K562 (cell line): Measurements from ENCODE around the gene GATA5. TPM values are rescaled to one million over a fixed set of nuclear protein-coding genes. Genes with fewer than 3 reads are reported as not detected.

ENCODE experiments used
- ATAC-seq: fragments of 200-7000 bp; cut with Tn5 transposase; 3 replicates; pipeline ENCODE4 v1.9.1; 2020; ENCODE audit warnings: moderate library complexity
- BruUV-seq: library from RNA; stranded (reverse); fragments of 400-500 nt; replicated peaks from 2 replicates; lab custom pipeline; 2021; lab: Mats Ljungman, UMichigan
- CTCF ChIA-PET: fragments of 300-600 bp; formaldehyde crosslinking; extraction: SDS; loops from one replicate; lab custom pipeline; 2021; ENCODE audit warnings: low intra/inter-chr PET ratio; lab: Yijun Ruan, JAX
- POLR2A ChIA-PET: fragments of 300-600, 350-650 bp; sonication (Branson Sonifier 250); formaldehyde crosslinking; extraction: SDS; loops from one replicate; lab custom pipeline; 2021; ENCODE audit warnings: antibody characterized with exemption, inconsistent platforms; lab: Yijun Ruan, JAX
- DNase-seq, 4 experiments: peaks; one replicate each; pipeline versions ENCODE4 v3.0.0 to v3.0.0-alpha.2; 2011 to 2018; ENCODE audit warnings: low spot score in 3 of 4, mixed read lengths in 3 of 4; ENCODE audit errors: extremely low read depth in 1 of 4
- FAIRE-seq: peaks from 2 replicates; lab custom pipeline; 2011; peaks lifted over from hg19 to GRCh38; lab: Jason Lieb, UNC
- H2AFZ ChIP-seq: 2 replicates; pipeline ENCODE4 v1.6.0; 2011; ENCODE audit warnings: low read depth, low read length, control low read depth, inconsistent platforms
- H3K27ac ChIP-seq: fragments of 200-600 bp; 3 replicates; pipeline ENCODE4 v1.8.0; 2011; ENCODE audit warnings: low read depth, mild to moderate bottlenecking, control low read depth, inconsistent platforms, low read length, moderate library complexity, mixed read lengths; ENCODE audit errors: extremely low read depth
- H3K27me3 ChIP-seq, 2 experiments: fragments of 300-600 bp in 1 of 2; 2 replicates in 1 of 2; 3 replicates in 1 of 2; pipeline versions ENCODE4 v1.6.0 to v1.8.0; 2011; ENCODE audit warnings: inconsistent platforms in 2 of 2, low read length in 2 of 2, mild to moderate bottlenecking in 1 of 2, mixed read lengths in 1 of 2, moderate library complexity in 1 of 2; ENCODE audit not compliant: control insufficient read depth in 2 of 2, insufficient read depth in 2 of 2
- H3K36me3 ChIP-seq: fragments of 300-600 bp; 3 replicates; pipeline ENCODE4 v1.8.0; 2011; ENCODE audit warnings: mild to moderate bottlenecking, low read length, inconsistent platforms; ENCODE audit not compliant: control insufficient read depth, insufficient read depth
- H3K4me1 ChIP-seq, 2 experiments: fragments of 200-600 bp in 1 of 2; replicated peaks in 1 of 2; 2 replicates in 1 of 2; 3 replicates in 1 of 2; pipeline versions ENCODE4 v1.5.1 to v1.8.0; 2011; ENCODE audit warnings: inconsistent platforms in 2 of 2, low read length in 2 of 2, mild to moderate bottlenecking in 1 of 2, mixed read lengths in 1 of 2, moderate library complexity in 1 of 2; ENCODE audit not compliant: control insufficient read depth in 2 of 2, insufficient read depth in 2 of 2
- H3K4me2 ChIP-seq: 2 replicates; pipeline ENCODE4 v1.6.1; 2011; ENCODE audit warnings: low read length, control low read depth, inconsistent platforms, mixed read lengths; ENCODE audit not compliant: insufficient read depth
- H3K4me3 ChIP-seq: fragments of 200-600 bp; sonication (generic), shearing (Covaris generic); 2 replicates; pipeline ENCODE4 v1.5.1; 2016; ENCODE audit warnings: control low read depth, inconsistent platforms
- H3K79me2 ChIP-seq: fragments of 200-600 bp; 3 replicates; pipeline ENCODE4 v1.8.0; 2011; ENCODE audit warnings: low read length, inconsistent platforms; ENCODE audit not compliant: control insufficient read depth, insufficient read depth
- H3K9ac ChIP-seq, 2 experiments: 2 replicates each; pipeline versions ENCODE4 v1.6.0 to v1.6.1; 2011; ENCODE audit warnings: low read depth in 2 of 2, low read length in 2 of 2, control low read depth in 1 of 2, inconsistent platforms in 1 of 2, mild to moderate bottlenecking in 1 of 2, mixed read lengths in 1 of 2; ENCODE audit not compliant: insufficient read depth in 1 of 2
- H3K9me1 ChIP-seq: one replicate; pipeline ENCODE4 v1.6.0; 2011; ENCODE audit warnings: inconsistent platforms, mild to moderate bottlenecking, low read length, moderate library complexity; ENCODE audit not compliant: control insufficient read depth, insufficient read depth
- H3K9me3 ChIP-seq: replicated peaks from 2 replicates; pipeline ENCODE4 v1.5.1; 2011; ENCODE audit warnings: low read depth, low read length, inconsistent platforms; ENCODE audit not compliant: control insufficient read depth, insufficient read depth
- H4K20me1 ChIP-seq: replicated peaks from 2 replicates; pipeline ENCODE4 v1.6.1; 2011; ENCODE audit warnings: low read length, inconsistent platforms, mixed read lengths; ENCODE audit not compliant: control insufficient read depth, insufficient read depth
- CBX8 ChIP-seq: fragments of 200-600 bp; sonication (generic); IDR thresholded peaks from 2 replicates; pipeline ENCODE4 v1.6.1; 2012; ENCODE audit warnings: borderline replicate concordance, mixed run types, low read depth, mild to moderate bottlenecking, moderate library complexity, mixed read lengths, low read length, control low read depth, inconsistent platforms; ENCODE audit not compliant: poor library complexity, severe bottlenecking; ENCODE audit errors: extremely low read depth
- CREB3 ChIP-seq: fragments of 450-650 bp; conservative IDR thresholded peaks from 2 replicates; pipeline ENCODE4 v1.6.1; 2016; ENCODE audit warnings: missing genetic modification characterization, low read depth, mild to moderate bottlenecking, missing compliant biosample characterization, moderate library complexity
- CREBBP ChIP-seq: IDR thresholded peaks from one replicate; pipeline ENCODE4 v1.6.1; 2012; ENCODE audit warnings: low read depth, mild to moderate bottlenecking, control low read depth, inconsistent platforms, low read length
- E2F4 ChIP-seq: sonication (generic); formaldehyde crosslinking; IDR thresholded peaks from 2 replicates; pipeline ENCODE4 v1.8.0; 2022; ENCODE audit warnings: mild to moderate bottlenecking, low read depth, missing genetic modification reagents
- FOXA1 ChIP-seq: fragments of 450-650 bp; IDR thresholded peaks from 2 replicates; pipeline ENCODE4 v1.6.1; 2016; ENCODE audit warnings: mild to moderate bottlenecking, borderline replicate concordance
- HEY1 ChIP-seq: fragments of 250-450 bp; sonication (Bioruptor Pico); IDR thresholded peaks from 2 replicates; pipeline ENCODE4 v1.5.0; 2020; ENCODE audit warnings: mild to moderate bottlenecking, moderate library complexity, borderline replicate concordance
- NR2F6 ChIP-seq: fragments of 450-650 bp; formaldehyde crosslinking; IDR thresholded peaks from 2 replicates; pipeline ENCODE4 v1.4.0; 2020; ENCODE audit warnings: mild to moderate bottlenecking
- SMARCC2 ChIP-seq: fragments of 450-650 bp; IDR thresholded peaks from 2 replicates; pipeline ENCODE4 v1.6.1; 2017; ENCODE audit warnings: antibody characterized with exemption, moderate library complexity, mild to moderate bottlenecking, low read depth
- SPI1 ChIP-seq: IDR thresholded peaks from 2 replicates; pipeline ENCODE4 v1.6.1; 2011; ENCODE audit warnings: low read depth, low read length, control low read depth, borderline replicate concordance
- TAF7 ChIP-seq: fragments of 450-650 bp; IDR thresholded peaks from 2 replicates; pipeline ENCODE4 v1.6.1; 2016; ENCODE audit warnings: missing genetic modification characterization, missing compliant biosample characterization
- VEZF1 ChIP-seq: fragments of 200-800 bp; sonication (Bioruptor generic); IDR thresholded peaks from 2 replicates; pipeline ENCODE4 v1.6.1; 2017; ENCODE audit warnings: missing genetic modification characterization, missing compliant biosample characterization
- ZBTB17 ChIP-seq: fragments of 450-650 bp; formaldehyde crosslinking; IDR thresholded peaks from 2 replicates; pipeline ENCODE4 v1.4.0; 2020; ENCODE audit warnings: mild to moderate bottlenecking
- ZNF449 ChIP-seq: fragments of 250-450 bp; sonication (Bioruptor Pico); IDR thresholded peaks from 2 replicates; pipeline ENCODE4 v1.8.0; 2022; ENCODE audit warnings: moderate library complexity, mild to moderate bottlenecking, inconsistent platforms
- WGBS: fragments of 100-300 bp; shearing (Covaris generic); methylation state at CpG from one replicate; pipeline ENCODE4 v1.1.6; 2016; ENCODE audit warnings: low coverage, mixed read lengths; ENCODE audit not compliant: insufficient coverage; ENCODE audit errors: missing lambda C conversion rate; 5-methylcytosine and 5-hydroxymethylcytosine counted together
- in situ Hi-C: fragments of 300-500 bp; cut with MboI; formaldehyde crosslinking; loops from 4 replicates; pipeline ENCODE4 v1.15.0; 2018; ENCODE audit warnings: inconsistent platforms, mixed read lengths
- intact Hi-C: fragments of 100-400 bp; cut with micrococcal nuclease; formaldehyde crosslinking; loops from 2 replicates; pipeline ENCODE4 v1.14.2; 2022
- polyA plus RNA-seq, 8 experiments: library from polyadenylated mRNA; depleted of rRNA in 4 of 8; stranded (reverse) in 5 of 8; unstranded in 3 of 8; fragments of >200 nt; fragmentation: Nextera tagmentation in 2 of 8; fragmentation: Illumina TruSeq in 1 of 8; extraction: Ambion mirVana in 2 of 8; extraction: Trizol in 1 of 8; gene quantifications; 2 replicates each; pipeline versions ENCODE4 v1.2.1 to v1.2.3, GENCODE V29; 2011 to 2014; ENCODE audit warnings: inconsistent platforms in 1 of 8, missing spikeins in 1 of 8
- total RNA-seq, 7 experiments: library from RNA; depleted of rRNA in 6 of 7; stranded (reverse); fragments of >200 nt in 6 of 7; fragmentation: Illumina TruSeq in 2 of 7; extraction: Trizol in 2 of 7; gene quantifications; 2 replicates each; pipeline versions ENCODE4 v1.2.1 to v1.2.3, GENCODE V29; 2011 to 2021; ENCODE audit warnings: low replicate concordance in 1 of 7

Gene GATA5
- total and polyA plus RNA-seq, 9 of the 15 experiments (the other 6 are each of a cell fraction or from before 2014, with no cell fraction given) = 0.09 to 0.57 (median 0.20) TPM; not detected in 3

GRCh38 chr20:62513991-62514390, 38.2 kb upstream of the GATA5 start (continued):
- TF ChIP-seq ZBTB17 (CRISPR knock-in tag) = no peak
- no peak for TF ChIP-seq CREBBP

- 25% methylated on average over 18 of the region's 24 CpGs for WGBS
- Histone ChIP-seq H3K9me1 (no peaks in the 10 kb centered on the region), H3K27me3 (peaks cover 18 to 41% of the 10 kb centered on the region in 2 experiments; a peak in 4 of 5 replicates), H3K27ac (no peak overlapping the region), H3K9ac (peak overlapping the region in 1 of 2 experiments; percentile 69; a peak in 1 of 4 replicates), H3K4me3 (no peak overlapping the region), H3K4me1 (peaks cover 3 to 70% of the 10 kb centered on the region in 2 experiments; a peak in 4 of 5 replicates), H4K20me1 (no peaks in the 10 kb centered on the region), H3K79me2 (no peaks in the 10 kb centered on the region), H2AFZ (no peak overlapping the region), H3K36me3 (no peaks in the 10 kb centered on the region), H3K9me3 (no peaks in the 10 kb centered on the region), H3K4me2 (no peak overlapping the region)
- intact Hi-C loops = no loop called here
- ATAC-seq (no peak), DNase-seq (no peak), FAIRE-seq (no peak)
- ChIA-PET CTCF (no interaction called here), POLR2A (interaction anchor here (1.7 kb wide), 1 partner anchor 28 kb away, joined by 4 read pairs; no protein-coding TSS in a partner anchor)
- in situ Hi-C loops = no loop called here
- BruUV-seq = no TSS peak
- TF ChIP-seq NR2F6 (CRISPR knock-in tag) (no peak), SPI1 (no peak), FOXA1 (no peak), CREB3 (tag) (no peak), HEY1 (CRISPR knock-in tag) (no peak), CBX8 (no peak), TAF7 (tag) (no peak), E2F4 (CRISPR knock-in tag) (no peak), VEZF1 (CRISPR knock-in tag) (no peak), ZNF449 (no peak), SMARCC2 (no peak)
Measured at GRCh38 chr20:62511915-62512610, 36.3 kb upstream of the GATA5 start.
